Activated T-cell treated with anti-CD3 and anti-CD28 coated beads, Interleukin-2, amount 50 U/mL, for 48 hours (primary cell): ENCODE data around the gene GRK5.
A peak's percentile ranks its signal among the peaks of the same experiment; 100 is the strongest.

ENCODE experiments used
- DNase-seq, 2 experiments: peaks; one replicate each; pipeline ENCODE4 v3.0.0-alpha.2; 2020

Gene GRK5

GRCh38 chr10:119495021-119495505 is 287.7 kb downstream of the GRK5 start:
- DNase-seq = no peak

- DNase-seq = no peak
Measured at GRCh38 chr10:119495545-119495944, 288.2 kb downstream of the GRK5 start.

GRCh38 chr10:119496273-119496672 is 288.9 kb downstream of the GRK5 start:
- DNase-seq = peak; percentile 77 to 81

GRCh38 chr10:119497243-119497642 is 289.9 kb downstream of the GRK5 start:
- DNase-seq = peak in 1 of 2 experiments; percentile 30

- DNase-seq = peak in 1 of 2 experiments; percentile 62
Measured at GRCh38 chr10:119498889-119499676, 291.7 kb downstream of the GRK5 start.

GRCh38 chr10:119499677-119500002 is 292.3 kb downstream of the GRK5 start:
- no peak for DNase-seq

GRCh38 chr10:119500123-119500795 is 292.9 kb downstream of the GRK5 start:
- DNase-seq = no peak

GRCh38 chr10:119500821-119501220 is 293.4 kb downstream of the GRK5 start:
- peak in 1 of 2 experiments; percentile 43 for DNase-seq

- DNase-seq = peak in 1 of 2 experiments; percentile 39
Measured at GRCh38 chr10:119501690-119502089, 294.3 kb downstream of the GRK5 start.

- DNase-seq = peak; percentile 84
Measured at GRCh38 chr10:119502209-119502608, 294.8 kb downstream of the GRK5 start.

GRCh38 chr10:119502618-119503155 is 295.3 kb downstream of the GRK5 start:
- DNase-seq = peak in 1 of 2 experiments; percentile 49

- no peak for DNase-seq
Measured at GRCh38 chr10:119503821-119504220, 296.4 kb downstream of the GRK5 start.

- DNase-seq = peak in 1 of 2 experiments; percentile 47
Measured at GRCh38 chr10:119504651-119505050, 297.3 kb downstream of the GRK5 start.

- no peak for DNase-seq
Measured at GRCh38 chr10:119505131-119505551, 297.8 kb downstream of the GRK5 start.
